Panc1 (cell line): ENCODE results near the gene MIA2.

Source experiments
- POLR2AphosphoS5 ChIP-seq: IDR thresholded peaks from 2 replicates; pipeline ENCODE4 v1.6.1; 2012; ENCODE audit warnings: mild to moderate bottlenecking, low read depth, low read length, moderate library complexity
- TF ChIP-seq, protein P1 (sequence below): fragments of 450-650 bp; IDR thresholded peaks from 2 replicates; pipeline ENCODE4 v1.5.1; 2017; ENCODE audit warnings: mild to moderate bottlenecking

DNA sequence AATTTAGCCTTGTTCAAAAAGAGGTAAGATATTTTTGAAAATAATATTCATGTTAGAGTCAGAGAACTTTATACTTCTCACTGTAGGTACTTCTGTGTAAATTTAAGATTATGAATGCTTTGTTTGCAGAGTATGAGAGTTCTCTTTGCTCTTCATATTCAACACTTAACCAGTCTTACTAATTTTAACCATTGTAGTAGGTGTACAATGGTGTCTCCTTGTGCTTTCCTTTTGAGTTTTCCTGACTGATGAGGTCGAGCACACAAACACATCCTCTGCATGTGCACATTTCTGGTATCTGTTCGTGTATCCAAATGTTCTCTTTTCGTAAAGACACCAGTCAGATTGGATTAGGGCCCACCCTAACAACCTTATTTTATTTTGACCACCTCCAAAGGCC lies 45.8 kb downstream of the MIA2 start:
- TF ChIP-seq, protein P1, sequence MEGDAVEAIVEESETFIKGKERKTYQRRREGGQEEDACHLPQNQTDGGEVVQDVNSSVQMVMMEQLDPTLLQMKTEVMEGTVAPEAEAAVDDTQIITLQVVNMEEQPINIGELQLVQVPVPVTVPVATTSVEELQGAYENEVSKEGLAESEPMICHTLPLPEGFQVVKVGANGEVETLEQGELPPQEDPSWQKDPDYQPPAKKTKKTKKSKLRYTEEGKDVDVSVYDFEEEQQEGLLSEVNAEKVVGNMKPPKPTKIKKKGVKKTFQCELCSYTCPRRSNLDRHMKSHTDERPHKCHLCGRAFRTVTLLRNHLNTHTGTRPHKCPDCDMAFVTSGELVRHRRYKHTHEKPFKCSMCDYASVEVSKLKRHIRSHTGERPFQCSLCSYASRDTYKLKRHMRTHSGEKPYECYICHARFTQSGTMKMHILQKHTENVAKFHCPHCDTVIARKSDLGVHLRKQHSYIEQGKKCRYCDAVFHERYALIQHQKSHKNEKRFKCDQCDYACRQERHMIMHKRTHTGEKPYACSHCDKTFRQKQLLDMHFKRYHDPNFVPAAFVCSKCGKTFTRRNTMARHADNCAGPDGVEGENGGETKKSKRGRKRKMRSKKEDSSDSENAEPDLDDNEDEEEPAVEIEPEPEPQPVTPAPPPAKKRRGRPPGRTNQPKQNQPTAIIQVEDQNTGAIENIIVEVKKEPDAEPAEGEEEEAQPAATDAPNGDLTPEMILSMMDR: no peak
- TF ChIP-seq POLR2AphosphoS5: no peak
